GM18517 (cell line): Measurements from ENCODE around the gene TSPEAR.
"Not testable (repeated sequence)": the region's sequence is repeated elsewhere in the genome, so short reads cannot be mapped to it uniquely, and the experiment has no call there.

Experiments
- ATAC-seq: cut with Tn5 transposase; IDR thresholded peaks from one replicate; pipeline ENCODE4 v1.9.1; 2021; ENCODE audit warnings: mild to moderate bottlenecking, moderate library complexity; ENCODE audit not compliant: unreplicated experiment

Gene TSPEAR

DNA sequence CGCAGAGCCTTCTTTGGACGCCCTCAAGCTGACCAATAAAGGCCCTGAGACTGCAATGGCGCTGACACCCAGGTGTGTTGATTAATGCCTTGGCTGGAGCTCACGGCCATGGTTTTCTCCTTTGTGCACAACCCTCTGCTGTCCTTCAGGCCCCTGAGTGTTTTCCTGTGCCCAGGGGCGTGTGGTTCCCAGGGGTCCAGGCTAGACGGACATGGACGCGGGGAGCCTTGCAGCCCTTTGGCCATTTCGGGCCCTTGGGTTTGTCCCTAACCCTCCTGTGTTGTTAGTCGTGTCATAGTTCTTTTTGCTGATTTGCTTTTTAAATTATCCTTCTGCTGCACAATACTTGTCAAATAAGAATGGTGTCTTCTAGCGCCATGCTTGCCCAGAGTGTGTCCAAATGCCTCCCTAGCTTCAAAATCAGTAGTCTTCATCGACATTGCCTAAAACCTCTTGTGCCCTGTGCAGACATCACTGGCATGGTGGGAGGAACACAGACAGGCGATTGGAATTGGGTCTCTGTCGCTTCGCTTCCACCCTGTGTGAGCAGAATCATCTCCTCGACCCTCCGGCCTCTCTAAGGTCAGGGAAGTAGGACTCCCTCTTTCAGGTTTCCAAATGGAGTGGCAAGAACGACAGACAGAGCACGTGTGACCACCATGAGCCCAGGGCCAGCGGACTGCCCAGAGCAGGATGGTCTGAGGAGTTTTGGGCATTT lies 135.9 kb downstream of the TSPEAR start:
- ATAC-seq = no peak

DNA sequence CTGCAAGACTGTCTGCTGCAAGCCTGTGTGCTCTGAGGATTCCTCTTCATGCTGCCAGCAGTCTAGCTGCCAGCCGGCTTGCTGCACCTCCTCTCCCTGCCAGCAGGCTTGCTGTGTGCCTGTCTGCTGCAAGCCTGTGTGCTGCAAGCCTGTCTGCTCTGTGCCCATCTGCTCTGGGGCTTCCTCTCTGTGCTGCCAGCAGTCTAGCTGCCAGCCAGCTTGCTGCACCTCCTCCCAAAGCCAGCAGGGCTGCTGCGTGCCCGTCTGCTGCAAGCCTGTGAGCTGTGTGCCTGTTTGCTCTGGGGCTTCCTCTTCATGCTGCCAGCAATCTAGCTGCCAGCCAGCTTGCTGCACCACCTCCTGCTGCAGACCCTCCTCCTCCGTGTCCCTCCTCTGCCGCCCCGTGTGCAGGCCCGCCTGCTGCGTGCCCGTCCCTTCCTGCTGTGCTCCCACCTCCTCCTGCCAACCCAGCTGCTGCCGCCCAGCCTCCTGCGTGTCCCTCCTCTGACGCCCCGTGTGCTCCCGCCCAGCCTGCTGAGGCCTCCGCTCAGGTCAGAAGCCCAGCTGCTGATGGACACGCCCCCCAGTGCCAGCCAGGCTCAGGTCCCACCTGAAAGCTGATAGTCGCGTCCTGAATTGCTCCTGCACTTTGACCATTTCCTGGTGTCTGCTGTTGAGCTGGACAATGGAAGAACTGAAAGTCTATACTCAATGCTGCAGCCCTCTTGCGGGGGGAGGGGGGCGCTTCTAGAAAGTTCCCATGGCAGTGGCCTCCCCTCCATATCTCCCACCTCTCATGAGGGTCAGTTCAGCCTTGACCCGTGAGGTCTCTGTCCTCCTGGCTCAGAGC lies 136.7 kb downstream of the TSPEAR start:
- ATAC-seq = no peak

GRCh38 chr21:44573630-44574456 lies 137.5 kb downstream of the TSPEAR start, which contains the start of gene KRTAP10-4:
KRTAP10-4 (plus strand) TSS chr21:44573729; CDS start chr21:44573759, 30 bp downstream.
- not testable (repeated sequence) for ATAC-seq

GRCh38 chr21:44572959-44573583 lies 138.3 kb downstream of the TSPEAR start:
- ATAC-seq = no peak

- no peak for ATAC-seq
Observed at GRCh38 chr21:44571844-44572782, 139.3 kb downstream of the TSPEAR start.

DNA sequence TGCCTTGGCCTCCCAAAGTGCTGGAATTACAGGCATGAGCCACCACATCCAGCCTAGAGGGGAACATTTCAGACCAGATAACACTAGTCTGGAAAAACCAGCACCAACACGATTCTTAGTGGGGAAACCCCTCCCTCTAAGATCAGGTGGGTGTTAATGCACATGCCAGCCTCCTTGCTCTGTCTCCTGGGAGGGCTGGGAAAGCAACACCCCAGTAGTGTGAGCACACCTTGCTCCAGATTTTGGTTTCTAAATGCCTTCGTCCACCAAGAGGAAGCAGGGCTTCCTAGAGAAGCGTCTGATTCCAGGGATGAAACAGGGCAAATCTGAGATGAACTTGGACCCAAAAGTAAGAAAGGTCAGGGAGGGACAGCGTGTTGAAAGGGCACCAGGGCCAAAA lies 140.1 kb downstream of the TSPEAR start:
- ATAC-seq = no peak

DNA sequence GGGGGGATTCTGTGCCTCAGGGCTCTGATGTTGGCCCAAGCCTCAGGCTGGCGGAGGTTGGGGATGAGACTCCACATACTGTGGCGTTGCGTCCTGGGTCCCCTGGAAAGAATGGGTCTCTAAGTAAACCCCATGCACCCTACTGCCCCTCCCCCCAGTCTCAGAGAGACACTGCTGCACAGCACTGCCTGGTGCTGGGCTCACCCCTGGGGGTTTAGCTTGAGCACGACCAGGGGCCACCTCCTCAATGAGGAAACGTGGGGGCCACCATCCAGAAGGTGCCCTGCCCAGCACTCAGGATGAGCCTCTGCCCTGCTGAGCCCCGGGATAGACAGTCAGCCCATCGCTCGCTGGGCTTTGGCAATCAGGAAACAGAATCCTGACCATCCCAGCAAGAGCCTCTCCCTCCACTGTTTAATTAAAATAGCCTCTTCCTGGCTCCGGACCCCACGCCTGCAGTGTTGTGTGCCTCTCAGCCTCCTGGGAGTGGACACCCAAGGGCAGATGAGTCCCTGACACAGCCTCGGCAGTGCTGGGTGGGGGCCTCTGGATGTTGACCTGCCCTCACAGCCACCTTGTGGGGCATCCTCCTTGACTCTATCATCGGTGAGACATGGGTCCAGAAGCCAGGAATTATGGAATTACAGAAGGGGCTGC lies 141.4 kb downstream of the TSPEAR start:
- no peak for ATAC-seq

- no peak for ATAC-seq
Observed at GRCh38 chr21:44568667-44569556, 142.5 kb downstream of the TSPEAR start.

GRCh38 chr21:44568261-44568660 lies 143.1 kb downstream of the TSPEAR start:
- ATAC-seq = no peak

DNA sequence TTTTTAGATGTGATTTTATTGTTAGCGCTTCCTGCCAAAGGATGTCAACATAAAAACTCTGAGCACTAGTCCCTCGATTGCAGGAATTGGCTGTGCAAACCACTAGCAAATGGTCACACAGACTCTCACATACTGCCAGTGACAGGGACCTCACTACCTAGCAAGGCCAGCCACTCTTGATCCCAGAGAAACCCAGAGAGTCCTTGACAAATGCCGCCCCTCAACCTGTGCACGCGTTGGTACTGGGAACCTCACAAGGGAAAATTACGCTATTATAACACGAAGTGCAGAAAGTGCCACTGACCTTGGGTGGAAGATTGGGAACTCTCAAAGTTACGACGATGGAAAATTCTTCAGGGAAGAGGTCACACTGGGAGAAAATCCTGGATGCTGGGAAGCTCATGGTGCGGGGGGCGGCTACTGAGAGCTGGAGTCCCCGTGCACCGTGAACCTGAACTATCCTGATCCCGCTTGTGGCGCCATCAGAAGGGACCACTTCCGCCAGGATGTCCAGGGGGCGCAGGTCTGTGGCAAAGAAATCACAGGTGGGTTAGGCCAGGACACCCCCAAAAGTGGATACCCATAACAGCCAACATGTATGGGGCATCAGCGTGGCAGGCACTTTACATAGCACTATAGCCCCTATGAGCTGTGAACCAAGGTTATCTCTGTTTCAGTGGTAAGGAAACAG lies 143.7 kb downstream of the TSPEAR start:
- no peak for ATAC-seq

GRCh38 chr21:44566403-44566802 lies 145.0 kb downstream of the TSPEAR start:
- ATAC-seq = no peak

- ATAC-seq = no peak
Observed at GRCh38 chr21:44564886-44565598, 146.3 kb downstream of the TSPEAR start.

GRCh38 chr21:44564099-44564498 lies 147.3 kb downstream of the TSPEAR start:
- no peak for ATAC-seq

DNA sequence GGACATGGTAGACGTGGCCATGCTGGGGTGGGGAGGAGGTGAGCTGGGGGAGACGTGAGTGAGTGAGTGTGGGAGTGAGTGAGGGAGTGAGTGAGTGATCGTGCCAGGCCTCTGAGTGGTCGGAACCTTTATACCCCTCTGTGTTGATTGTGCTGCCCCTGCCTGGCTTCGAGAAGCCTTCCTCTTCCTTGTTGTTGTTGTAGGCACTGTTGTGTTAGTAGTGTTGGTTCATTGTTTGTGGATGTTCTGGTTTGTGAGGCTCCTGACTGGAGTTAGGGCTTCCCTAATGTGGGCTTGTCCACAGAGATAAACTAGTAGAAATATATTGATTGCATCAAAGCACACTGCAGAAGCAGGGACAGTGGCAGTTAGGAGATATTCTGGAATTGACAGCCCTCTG lies 152.7 kb downstream of the TSPEAR start, which contains the start of gene KRTAP10-3:
KRTAP10-3 (minus strand) TSS at position 101 of the 400 bp plus-strand sequence; CDS start at position 21, 80 bp downstream.
- no peak for ATAC-seq

- not testable (repeated sequence) for ATAC-seq
Observed at GRCh38 chr21:44558329-44558675, 153.1 kb downstream of the TSPEAR start.

DNA sequence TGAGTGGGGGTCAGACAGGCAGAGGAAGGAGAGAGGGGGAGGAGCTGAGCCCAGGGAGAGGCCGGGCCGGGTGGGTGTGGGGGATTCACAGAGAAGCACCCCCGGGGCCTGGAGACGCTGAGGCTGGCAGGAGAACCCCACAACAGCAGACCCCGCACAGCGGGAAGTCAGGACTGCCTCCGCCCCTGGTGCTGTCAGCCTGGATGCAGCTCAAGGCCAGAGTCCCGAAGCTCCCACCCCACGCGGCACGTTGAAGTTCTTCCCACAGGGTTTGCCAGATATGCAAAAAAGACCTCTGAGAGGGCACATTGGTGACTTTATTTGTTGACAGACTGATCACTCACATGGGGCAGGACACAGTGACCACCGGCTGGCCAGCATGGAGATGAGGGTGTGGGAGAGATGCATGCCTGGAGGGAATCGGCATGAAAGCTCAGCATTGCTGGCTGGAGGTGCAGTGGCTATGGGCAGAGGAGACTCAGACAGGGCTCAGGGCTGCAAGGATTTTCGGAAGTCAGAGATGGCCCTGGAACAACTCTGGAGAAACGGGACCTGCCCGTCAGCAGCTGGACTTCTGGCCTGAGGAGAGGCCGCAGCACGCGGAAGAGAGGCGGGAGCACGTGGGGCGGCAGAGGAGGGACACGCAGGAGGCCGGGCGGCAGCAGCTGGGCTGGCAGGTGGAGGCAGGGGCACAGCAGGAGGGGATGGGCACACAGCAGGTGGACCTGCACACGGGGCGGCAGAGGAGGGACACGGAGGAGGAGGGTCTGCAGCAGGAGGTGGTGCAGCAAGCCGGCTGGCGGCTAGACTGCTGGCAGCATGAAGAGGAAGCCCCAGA lies 153.7 kb downstream of the TSPEAR start:
- no peak for ATAC-seq
